Activated T-helper 1 cell treated with anti-CD3 and anti-CD28 coated beads, Interleukin-12 subunit alpha, Interleukin-12 subunit beta, Interleukin-2, Interleukin-4 antibody, amounts not matched to agents 30 ng/mL and 10 ng/mL and 1 ng/mL, durations not matched to agents 14 hours and 24 hours and 36 hours (primary cell): ENCODE measurements around the gene HRH3. TPM values are rescaled to one million over a fixed set of nuclear protein-coding genes. Genes with fewer than 3 reads are reported as not detected.
A peak's percentile ranks its signal among the peaks of the same experiment; 100 is the strongest.

Experiments
- DNase-seq: peaks from one replicate; pipeline ENCODE4 v3.0.0; 2021; ENCODE audit warnings: low spot score
- H3K27ac Mint-ChIP-seq: one replicate; pipeline ENCODE4 v1.8.0; 2021; ENCODE audit warnings: mild to moderate bottlenecking, mixed read lengths
- H3K27me3 Mint-ChIP-seq: one replicate; pipeline ENCODE4 v1.8.0; 2022; ENCODE audit warnings: mild to moderate bottlenecking, moderate library complexity, mixed read lengths; ENCODE audit not compliant: insufficient read depth
- H3K36me3 Mint-ChIP-seq: one replicate; pipeline ENCODE4 v1.8.0; 2021; ENCODE audit warnings: low read depth, mixed read lengths
- H3K4me1 Mint-ChIP-seq: one replicate; pipeline ENCODE4 v1.8.0; 2021; ENCODE audit warnings: low read depth, mixed read lengths
- H3K4me3 Mint-ChIP-seq: one replicate; pipeline ENCODE4 v1.8.0; 2021; ENCODE audit warnings: mild to moderate bottlenecking, moderate library complexity, mixed read lengths
- H3K9me3 Mint-ChIP-seq: one replicate; pipeline ENCODE4 v1.8.0; 2021; ENCODE audit warnings: mixed read lengths
- intact Hi-C: fragments of 100-400 bp; cut with micrococcal nuclease; formaldehyde crosslinking; loops from one replicate; pipeline ENCODE4 v1.15.1; 2024
- total RNA-seq: library from RNA; stranded (reverse); gene quantifications from 2 replicates; pipeline ENCODE4 v1.2.3, GENCODE V29; 2022

The HRH3 gene
- total RNA-seq, 1 donor from 2014 or later: not detected

- no peak for DNase-seq
- peaks cover 6% of the 10 kb centered on the region for H3K36me3 Mint-ChIP-seq
- H3K9me3 Mint-ChIP-seq: no peaks in the 10 kb centered on the region
- peaks cover 16% of the 10 kb centered on the region for H3K4me1 Mint-ChIP-seq
- H3K4me3 Mint-ChIP-seq: peak overlapping the region; percentile 85
- intact Hi-C loops: no loop called here
- H3K27ac Mint-ChIP-seq: no peak overlapping the region
- no peaks in the 10 kb centered on the region for H3K27me3 Mint-ChIP-seq
Measured at GRCh38 chr20:62240020-62240685, 20.1 kb upstream of the HRH3 start.

GRCh38 chr20:62239278-62239879, 19.3 kb upstream of the HRH3 start:
- Mint-ChIP-seq H3K9me3 (no peaks in the 10 kb centered on the region), H3K4me1 (peaks cover 16% of the 10 kb centered on the region), H3K27ac (peak overlapping the region; percentile 58), H3K36me3 (peaks cover 6% of the 10 kb centered on the region), H3K4me3 (peak overlapping the region; percentile 85), H3K27me3 (no peaks in the 10 kb centered on the region)
- intact Hi-C loops: loop anchor here (2.0 to 10.0 kb wide), 5 partner anchors 97 to 1033 kb away; partner anchors contain the start of genes ARFGAP1, MRGBP, PSMA7 and SLCO4A1
- DNase-seq: no peak

GRCh38 chr20:62238569-62239277, 18.6 kb upstream of the HRH3 start:
- Mint-ChIP-seq H3K9me3 (no peaks in the 10 kb centered on the region), H3K36me3 (peaks cover 6% of the 10 kb centered on the region), H3K4me1 (peaks cover 16% of the 10 kb centered on the region), H3K27ac (peak overlapping the region; percentile 58), H3K27me3 (no peaks in the 10 kb centered on the region), H3K4me3 (peak overlapping the region; percentile 85)
- intact Hi-C loops: loop anchor here (1.0 to 10.0 kb wide), 10 partner anchors 18 to 1034 kb away; partner anchors contain the start of genes ADRM1, ARFGAP1, HRH3 and LSM14B
- no peak for DNase-seq

GRCh38 chr20:62237801-62238568, 17.9 kb upstream of the HRH3 start, which contains the start of gene OSBPL2:
TSS of gene OSBPL2 (plus strand) at chr20:62238521. CDS start at chr20:62256185, 17,664 bp downstream.
- intact Hi-C loops: loop anchor here (1.0 to 10.0 kb wide), 10 partner anchors 18 to 1034 kb away; partner anchors contain the start of genes ADRM1, ARFGAP1, HRH3 and LSM14B
- peak; percentile 100 for DNase-seq
- Mint-ChIP-seq H3K4me3 (peak within 1 kb of the TSS; percentile 85), H3K9me3 (no peaks in the 10 kb centered on the region), H3K27me3 (no peaks in the 10 kb centered on the region), H3K27ac (peak within 1 kb of the TSS; percentile 58), H3K4me1 (peaks cover 16% of the 10 kb centered on the region), H3K36me3 (peaks cover 6% of the 10 kb centered on the region)

GRCh38 chr20:62237514-62237800, 17.4 kb upstream of the HRH3 start:
- no peak overlapping the region for H3K27ac Mint-ChIP-seq
- DNase-seq: no peak
- peak overlapping the region; percentile 75 for H3K4me3 Mint-ChIP-seq
- no peaks in the 10 kb centered on the region for H3K27me3 Mint-ChIP-seq
- intact Hi-C loops: loop anchor here (5.0 to 10.0 kb wide), 4 partner anchors 95 to 1035 kb away; partner anchors contain the start of genes ARFGAP1, MRGBP, PSMA7 and SLCO4A1
- peaks cover 16% of the 10 kb centered on the region for H3K4me1 Mint-ChIP-seq
- H3K36me3 Mint-ChIP-seq: peaks cover 1% of the 10 kb centered on the region
- H3K9me3 Mint-ChIP-seq: no peaks in the 10 kb centered on the region

- no peaks in the 10 kb centered on the region for H3K9me3 Mint-ChIP-seq
- peaks cover 13% of the 10 kb centered on the region for H3K4me1 Mint-ChIP-seq
- H3K27ac Mint-ChIP-seq: no peak overlapping the region
- peaks cover under 1% of the 10 kb centered on the region for H3K36me3 Mint-ChIP-seq
- intact Hi-C loops: loop anchor here (5.0 to 10.0 kb wide), 4 partner anchors 95 to 1035 kb away; partner anchors contain the start of genes ARFGAP1, MRGBP, PSMA7 and SLCO4A1
- DNase-seq: no peak
- no peak overlapping the region for H3K4me3 Mint-ChIP-seq
- no peaks in the 10 kb centered on the region for H3K27me3 Mint-ChIP-seq
Measured at GRCh38 chr20:62236766-62237513, 16.9 kb upstream of the HRH3 start.

- no peak for DNase-seq
- Mint-ChIP-seq H3K4me1 (peaks cover 6% of the 10 kb centered on the region), H3K36me3 (no peaks in the 10 kb centered on the region), H3K4me3 (no peak overlapping the region), H3K27me3 (no peaks in the 10 kb centered on the region), H3K9me3 (no peaks in the 10 kb centered on the region), H3K27ac (no peak overlapping the region)
- intact Hi-C loops: loop anchor here (5.0 to 10.0 kb wide), 4 partner anchors 94 to 1036 kb away; partner anchors contain the start of genes ARFGAP1, MRGBP, PSMA7 and SLCO4A1
Measured at GRCh38 chr20:62236200-62236599, 16.1 kb upstream of the HRH3 start.

- Mint-ChIP-seq H3K9me3 (no peaks in the 10 kb centered on the region), H3K27me3 (no peaks in the 10 kb centered on the region), H3K27ac (no peak overlapping the region), H3K4me3 (no peak overlapping the region), H3K4me1 (peaks cover 6% of the 10 kb centered on the region), H3K36me3 (no peaks in the 10 kb centered on the region)
- DNase-seq: no peak
- intact Hi-C loops: loop anchor here (5.0 to 10.0 kb wide), 4 partner anchors 93 to 1037 kb away; partner anchors contain the start of genes ARFGAP1, MRGBP, PSMA7 and SLCO4A1
Measured at GRCh38 chr20:62235777-62236157, 15.7 kb upstream of the HRH3 start.

GRCh38 chr20:62235001-62235776, 15.1 kb upstream of the HRH3 start:
- Mint-ChIP-seq H3K9me3 (no peaks in the 10 kb centered on the region), H3K4me1 (peaks cover 6% of the 10 kb centered on the region), H3K27me3 (no peaks in the 10 kb centered on the region), H3K36me3 (no peaks in the 10 kb centered on the region), H3K4me3 (no peak overlapping the region), H3K27ac (no peak overlapping the region)
- intact Hi-C loops: loop anchor here (5.0 to 10.0 kb wide), 4 partner anchors 93 to 1037 kb away; partner anchors contain the start of genes ARFGAP1, MRGBP, PSMA7 and SLCO4A1
- DNase-seq: no peak

GRCh38 chr20:62234339-62234738, 14.3 kb upstream of the HRH3 start:
- Mint-ChIP-seq H3K4me1 (peaks cover 6% of the 10 kb centered on the region), H3K4me3 (no peak overlapping the region)
- intact Hi-C loops: loop anchor here (10.0 kb wide), 1 partner anchor 560 kb away; the partner anchor contains the start of gene MRGBP

GRCh38 chr20:62233684-62234083, 13.6 kb upstream of the HRH3 start:
- no peaks in the 10 kb centered on the region for H3K36me3 Mint-ChIP-seq
- intact Hi-C loops: loop anchor here (10.0 kb wide), 1 partner anchor 561 kb away; the partner anchor contains the start of gene MRGBP
- no peak overlapping the region for H3K27ac Mint-ChIP-seq
- H3K4me3 Mint-ChIP-seq: no peak overlapping the region
- no peak for DNase-seq
- H3K4me1 Mint-ChIP-seq: peaks cover 6% of the 10 kb centered on the region
- H3K27me3 Mint-ChIP-seq: no peaks in the 10 kb centered on the region
- no peaks in the 10 kb centered on the region for H3K9me3 Mint-ChIP-seq

More at GRCh38 chr20:62234339-62234738, 14.3 kb upstream of the HRH3 start:
- Mint-ChIP-seq H3K27ac (no peak overlapping the region), H3K27me3 (no peaks in the 10 kb centered on the region), H3K9me3 (no peaks in the 10 kb centered on the region), H3K36me3 (no peaks in the 10 kb centered on the region)
- no peak for DNase-seq
